Thymus (tissue), 14 donors: ENCODE results near the gene CLDN12. TPM values are rescaled to one million over a fixed set of nuclear protein-coding genes. Genes with fewer than 3 reads are reported as not detected.
A peak's percentile ranks its signal among the peaks of the same experiment; 100 is the strongest.

Experiments used
- DNase-seq, 9 donors: peaks; one replicate each; pipeline ENCODE4 v3.0.0-alpha.2; 2013; ENCODE audit warnings: low spot score in 9 of 9, low read depth in 6 of 9, missing footprints in 1 of 9
- H3K27ac ChIP-seq, 2 donors: one replicate each; pipeline ENCODE4 v1.5.1; 2013; ENCODE audit warnings: control low read depth in 1 of 2, low read depth in 1 of 2, low read length in 1 of 2, mild to moderate bottlenecking in 1 of 2, moderate library complexity in 1 of 2
- H3K27me3 ChIP-seq, 2 donors: one replicate each; pipeline ENCODE4 v1.5.1; 2013; ENCODE audit warnings: low read length in 1 of 2; ENCODE audit not compliant: control insufficient read depth in 2 of 2, insufficient read depth in 1 of 2
- H3K36me3 ChIP-seq, 2 donors: one replicate each; pipeline ENCODE4 v1.5.1; 2013; ENCODE audit warnings: low read length in 1 of 2, mild to moderate bottlenecking in 1 of 2, moderate library complexity in 1 of 2; ENCODE audit not compliant: control insufficient read depth in 2 of 2, insufficient read depth in 2 of 2
- H3K4me1 ChIP-seq, 2 donors: one replicate each; pipeline ENCODE4 v1.5.1; 2013; ENCODE audit warnings: low read length in 2 of 2; ENCODE audit not compliant: control insufficient read depth in 2 of 2, insufficient read depth in 2 of 2
- H3K4me3 ChIP-seq, 2 donors: one replicate each; pipeline ENCODE4 v1.5.1; 2013; ENCODE audit warnings: low read length in 2 of 2, control low read depth in 1 of 2, mild to moderate bottlenecking in 1 of 2
- H3K9me3 ChIP-seq, 2 donors: one replicate each; pipeline ENCODE4 v1.5.1; 2013; ENCODE audit warnings: low read length in 1 of 2, mild to moderate bottlenecking in 1 of 2; ENCODE audit not compliant: control insufficient read depth in 2 of 2, insufficient read depth in 1 of 2
- WGBS: extraction: QIAGEN DNeasy Blood & Tissue Kit; methylation state at CpG from one replicate; pipeline ENCODE4 v1.1.7; 2013; 5-methylcytosine and 5-hydroxymethylcytosine counted together
- long read RNA-seq, 10 donors: transcript quantifications; one replicate each; lab custom pipeline, GENCODE V29; 2026
- polyA plus RNA-seq: library from polyadenylated mRNA; stranded (reverse); fragments of 200-250 nt; gene quantifications from one replicate; pipeline ENCODE4 v1.2.3, GENCODE V29; 2013
- total RNA-seq: library from RNA; stranded (reverse); fragments of 120-200 nt; gene quantifications from one replicate; pipeline ENCODE4 v1.2.4, GENCODE V29; 2013
- donor health status: healthy.

CLDN12 gene
- total RNA-seq (8.1 TPM), polyA plus RNA-seq (12.7 TPM)
- long read RNA-seq, donor 1, result 0 reads
- long read RNA-seq, donor 2, result 0 reads
- long read RNA-seq, donor 3, partial matches to known transcripts, result 0 of 4 reads
- long read RNA-seq, donor 3, other reads (novel, unspliced or antisense), result 0 of 4 reads
- long read RNA-seq, donor 4, partial matches to known transcripts, result 0 of 2 reads
- long read RNA-seq, donor 4, other reads (novel, unspliced or antisense), result 0 of 2 reads
- long read RNA-seq, donor 5, transcript CLDN12-201 (3 exons, 3,565 nt), result major isoform, 5 of 6 reads
- long read RNA-seq, donor 5, partial matches to known transcripts, result 0 of 6 reads
- long read RNA-seq, donor 5, other reads (novel, unspliced or antisense), result 0 of 6 reads
- long read RNA-seq, donor 6, partial matches to known transcripts, result 0 of 6 reads
- long read RNA-seq, donor 6, other reads (novel, unspliced or antisense), result 0 of 6 reads
- long read RNA-seq, donor 7, transcript CLDN12-201 (3 exons, 3,565 nt), result major isoform, 5 of 5 reads
- long read RNA-seq, donor 7, partial matches to known transcripts, result 0 of 5 reads
- long read RNA-seq, donor 7, other reads (novel, unspliced or antisense), result 0 of 5 reads
- long read RNA-seq, donor 8, result 0 reads
- long read RNA-seq, donor 9, partial matches to known transcripts, result 0 of 2 reads
- long read RNA-seq, donor 9, other reads (novel, unspliced or antisense), result 0 of 2 reads
- long read RNA-seq, donor 10, partial matches to known transcripts, result 0 of 4 reads
- long read RNA-seq, donor 10, other reads (novel, unspliced or antisense), result 0 of 4 reads

DNA sequence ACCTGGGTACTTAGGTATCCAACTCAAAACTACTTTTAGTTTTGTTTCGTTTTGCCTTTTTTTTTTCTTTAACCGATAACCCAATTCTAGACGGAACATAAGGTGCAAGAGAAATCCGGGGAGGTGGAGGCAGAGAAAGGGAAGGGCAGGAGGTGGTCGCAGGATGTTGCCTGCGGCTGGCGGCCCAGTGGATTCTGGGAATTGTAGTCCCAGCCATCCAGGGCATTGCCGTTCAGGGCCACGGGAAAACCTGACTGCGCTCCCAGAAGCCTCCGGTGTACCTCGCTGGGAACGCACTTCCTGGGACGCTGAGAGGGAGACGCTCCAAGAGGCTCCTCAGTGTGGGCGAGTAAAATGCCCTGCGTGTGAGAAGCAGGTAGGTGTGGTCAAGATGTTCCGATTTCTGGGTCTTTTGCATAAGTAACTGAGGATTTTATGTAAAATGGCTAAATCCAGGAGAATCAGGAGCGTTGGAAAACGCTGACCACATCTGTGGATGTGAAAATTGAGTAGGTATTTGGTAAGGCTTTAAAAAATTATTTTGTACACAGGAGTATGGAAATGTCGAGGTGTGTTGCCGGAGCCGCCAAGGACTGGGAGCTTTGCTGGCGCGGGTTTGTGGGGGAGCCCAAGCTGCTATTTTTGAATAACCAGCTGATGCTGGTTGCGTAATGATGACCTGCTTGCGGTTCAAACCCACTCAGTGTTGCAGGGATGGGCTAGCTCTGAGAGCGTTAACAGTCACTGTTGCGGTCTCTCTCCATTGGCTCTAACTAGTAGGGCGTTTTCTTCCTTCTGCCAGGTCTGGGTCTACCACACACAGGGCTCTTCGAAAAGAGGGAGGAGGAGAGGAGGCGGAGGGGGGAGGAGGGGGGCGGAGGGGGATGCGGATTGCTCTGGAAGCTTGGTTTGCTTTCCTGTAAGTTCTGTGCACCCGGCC, at the start of gene CLDN12:
Gene CLDN12 (plus strand): TSS at position 288 of the 940 bp plus-strand sequence. CDS start 9,216 bp downstream, outside the sequence.
- peak within 1 kb of the TSS; percentile 68 to 95 for H3K4me3 ChIP-seq
- no peaks in the 10 kb centered on the region for H3K4me1 ChIP-seq
- under 1% methylated on average over 35 of the region's 35 CpGs for WGBS
- H3K27me3 ChIP-seq, result no peaks in the 10 kb centered on the region
- peak; percentile 45 to 81 (median 55) for DNase-seq
- H3K36me3 ChIP-seq, result peaks cover 0 to 4% of the 10 kb centered on the region in 2 donors
- no peaks in the 10 kb centered on the region for H3K9me3 ChIP-seq
- H3K27ac ChIP-seq, result peak within 1 kb of the TSS; percentile 22 to 73

DNA sequence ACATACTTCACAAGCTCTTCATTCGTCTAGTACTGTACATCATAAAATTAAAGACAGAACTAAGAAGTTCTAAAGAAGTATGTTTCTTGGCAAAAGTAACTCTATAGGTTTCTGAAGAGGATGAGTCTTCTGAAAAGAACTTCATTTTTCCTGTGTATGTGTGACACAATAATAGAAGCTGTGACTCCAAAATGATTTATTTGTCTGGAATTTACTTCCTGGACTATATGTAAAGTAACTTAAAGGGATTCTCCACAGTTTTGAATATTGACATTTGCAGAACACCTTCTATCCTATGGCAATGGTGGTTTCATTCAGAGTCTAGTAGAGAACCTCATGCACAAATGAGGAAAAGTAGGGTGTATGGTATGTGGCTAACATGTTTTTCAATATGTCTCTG, 19.8 kb upstream of the CLDN12 start:
- Histone ChIP-seq H3K27ac (no peak overlapping the region), H3K4me3 (no peak overlapping the region), H3K4me1 (no peaks in the 10 kb centered on the region), H3K9me3 (no peaks in the 10 kb centered on the region), H3K36me3 (peaks cover 8 to 52% of the 10 kb centered on the region in 2 donors), H3K27me3 (no peaks in the 10 kb centered on the region)
- 96% methylated on average over 1 of the region's 1 CpG for WGBS
- DNase-seq, result no peak

DNA sequence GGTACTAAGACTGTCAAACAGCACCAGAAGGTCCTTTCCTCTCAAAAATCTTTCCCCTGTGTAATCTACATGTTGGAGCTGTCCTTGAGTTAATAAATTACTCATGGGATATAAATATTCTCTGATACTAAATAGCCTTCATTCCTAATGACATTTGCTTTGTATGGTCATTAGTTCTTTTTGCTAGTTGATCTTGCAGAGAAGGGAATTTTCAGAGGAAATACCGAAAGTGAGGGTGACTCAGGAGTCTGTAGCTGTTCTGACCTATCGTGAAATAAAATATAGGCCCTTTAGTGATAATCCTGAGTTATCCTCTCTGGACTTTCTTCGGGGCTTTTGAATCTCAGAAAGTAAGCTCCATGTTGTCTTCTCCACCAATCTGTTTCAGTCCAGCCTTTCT, 19.4 kb upstream of the CLDN12 start:
- Histone ChIP-seq H3K36me3 (peaks cover 8 to 48% of the 10 kb centered on the region in 2 donors), H3K9me3 (no peaks in the 10 kb centered on the region), H3K27me3 (no peaks in the 10 kb centered on the region), H3K4me1 (no peaks in the 10 kb centered on the region), H3K4me3 (no peak overlapping the region), H3K27ac (no peak overlapping the region)
- DNase-seq, result no peak
- WGBS, result 96% methylated on average over 3 of the region's 3 CpGs

DNA sequence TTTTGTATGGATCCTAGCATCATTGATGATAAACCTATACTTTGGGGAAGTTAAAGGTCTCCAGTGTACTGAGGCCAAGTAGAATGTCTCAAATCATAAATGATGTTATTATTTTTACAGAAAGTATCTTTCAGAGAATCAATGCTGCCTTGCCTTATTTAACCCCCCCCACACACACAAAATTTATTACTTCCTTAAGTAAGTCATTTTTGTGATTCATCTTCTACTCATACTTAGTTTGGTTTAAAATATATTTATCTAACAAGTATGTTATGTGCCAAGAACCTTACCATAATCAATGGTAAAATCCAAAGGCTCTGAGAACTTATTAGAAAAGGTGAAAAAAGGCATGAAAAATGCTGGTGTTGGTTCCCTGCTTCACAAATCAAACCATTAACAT, 18.8 kb upstream of the CLDN12 start:
- H3K36me3 ChIP-seq, result peaks cover 4 to 42% of the 10 kb centered on the region in 2 donors
- DNase-seq, result no peak
- H3K9me3 ChIP-seq, result no peaks in the 10 kb centered on the region
- H3K4me3 ChIP-seq, result no peak overlapping the region
- no peak overlapping the region for H3K27ac ChIP-seq
- no peaks in the 10 kb centered on the region for H3K4me1 ChIP-seq
- no peaks in the 10 kb centered on the region for H3K27me3 ChIP-seq

DNA sequence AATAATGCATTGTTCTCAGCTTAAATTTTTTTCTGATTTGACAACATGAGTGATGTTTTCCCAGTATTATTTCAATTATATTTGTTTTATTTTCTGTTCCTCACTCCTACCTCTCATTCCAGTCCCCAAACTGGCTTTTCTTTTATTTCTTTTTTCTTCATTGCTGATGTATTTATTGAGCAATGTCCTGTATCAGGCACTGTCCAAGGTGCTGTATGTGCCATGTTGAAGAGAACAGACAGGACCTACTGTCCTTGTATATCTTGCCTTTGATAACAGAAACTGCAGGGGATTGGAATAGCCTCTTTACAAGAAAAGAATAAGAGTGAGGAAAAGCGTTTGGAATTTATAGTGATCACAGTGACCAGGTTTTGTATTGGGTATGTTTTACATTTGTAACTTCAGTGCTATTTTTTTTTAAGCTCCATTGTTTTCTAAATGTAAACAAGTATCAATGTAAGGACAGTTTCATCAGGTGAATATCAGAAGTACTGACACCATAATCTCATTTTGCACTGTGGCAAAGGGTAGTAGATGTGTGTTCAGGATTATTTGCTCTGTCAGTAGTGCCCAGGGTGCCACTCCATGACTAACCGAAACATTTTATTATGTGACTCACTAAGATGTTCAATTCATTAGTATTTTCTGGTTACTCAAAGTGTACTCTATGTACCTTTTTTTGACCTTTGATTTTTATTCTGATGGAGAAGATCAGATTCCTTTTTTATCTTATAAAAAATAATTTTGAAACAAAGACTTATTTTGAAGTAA, 15.6 kb upstream of the CLDN12 start:
- H3K9me3 ChIP-seq, result no peaks in the 10 kb centered on the region

DNA sequence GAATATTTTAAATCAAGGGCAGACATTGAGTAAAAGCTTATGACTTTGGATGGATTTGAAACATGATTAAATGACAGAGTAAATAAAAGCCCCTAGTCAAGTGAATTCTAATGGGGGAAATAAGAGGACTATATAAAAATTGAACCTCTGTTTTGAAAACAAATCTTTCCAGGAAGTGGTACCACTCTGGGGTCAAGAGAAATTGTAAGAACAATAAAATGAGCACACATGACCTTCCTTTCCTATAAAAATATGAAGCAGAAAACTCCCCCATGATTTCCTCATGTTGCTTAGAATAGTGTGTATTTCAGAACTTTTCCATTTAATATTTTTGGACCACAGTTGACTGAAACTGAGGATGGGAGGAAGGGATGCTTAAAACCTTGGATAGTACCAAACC, 12.3 kb upstream of the CLDN12 start:
- H3K4me3 ChIP-seq, result no peak overlapping the region
- peaks cover 0 to 2% of the 10 kb centered on the region in 2 donors for H3K36me3 ChIP-seq
- no peaks in the 10 kb centered on the region for H3K4me1 ChIP-seq
- DNase-seq, result no peak
- no peak overlapping the region for H3K27ac ChIP-seq
- H3K27me3 ChIP-seq, result no peaks in the 10 kb centered on the region
- peaks cover 0 to 3% of the 10 kb centered on the region in 2 donors for H3K9me3 ChIP-seq

More for the DNA sequence above, 15.6 kb upstream of the CLDN12 start:
- H3K36me3 ChIP-seq, result peaks cover 4 to 29% of the 10 kb centered on the region in 2 donors
- H3K4me3 ChIP-seq, result no peak overlapping the region
- WGBS, result 95% methylated on average over 2 of the region's 2 CpGs
- DNase-seq, result no peak
- H3K27ac ChIP-seq, result no peak overlapping the region
- H3K4me1 ChIP-seq, result no peaks in the 10 kb centered on the region
- H3K27me3 ChIP-seq, result no peaks in the 10 kb centered on the region

DNA sequence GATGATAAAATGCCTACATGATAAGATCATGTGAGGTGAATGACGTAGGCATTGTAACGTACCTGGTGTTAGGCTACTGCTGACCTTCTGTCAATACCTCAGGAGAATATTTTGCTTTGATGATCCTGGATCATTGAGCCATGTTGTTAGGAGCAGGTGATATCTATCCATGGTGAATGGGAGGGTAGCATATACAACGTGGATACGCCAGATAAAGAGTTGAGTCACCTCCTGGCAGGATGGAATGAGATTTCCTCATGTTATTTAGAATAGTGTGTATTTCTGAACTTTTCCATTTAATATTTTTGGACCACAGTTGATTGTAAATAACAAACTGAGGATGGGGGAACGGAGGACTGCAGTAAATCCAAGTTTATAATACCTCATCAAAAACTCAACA, 11.8 kb upstream of the CLDN12 start:
- Histone ChIP-seq H3K36me3 (no peaks in the 10 kb centered on the region), H3K27ac (no peak overlapping the region), H3K4me3 (no peak overlapping the region), H3K27me3 (no peaks in the 10 kb centered on the region), H3K4me1 (no peaks in the 10 kb centered on the region), H3K9me3 (peaks cover 0 to 3% of the 10 kb centered on the region in 2 donors)
- no peak for DNase-seq
- 98% methylated on average over 5 of the region's 5 CpGs for WGBS

DNA sequence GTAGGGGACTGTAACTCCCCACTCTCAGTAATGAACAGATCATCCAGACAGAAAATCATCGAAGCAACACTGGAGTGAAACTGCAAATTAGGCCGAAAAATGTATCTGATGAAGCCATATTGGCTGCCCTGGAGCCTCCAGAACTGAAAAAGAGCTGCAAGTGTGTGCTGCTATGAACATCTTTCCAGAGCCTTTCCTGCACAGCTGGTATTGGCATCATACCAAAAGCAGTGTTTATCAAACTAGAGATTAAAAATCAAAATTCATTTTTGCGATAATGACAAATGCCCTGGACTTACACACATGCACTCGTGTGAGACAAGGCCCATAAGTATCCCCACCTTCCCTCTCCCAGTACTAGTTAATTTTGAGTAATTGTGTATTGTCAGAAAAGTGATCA, 6.8 kb upstream of the CLDN12 start:
- Histone ChIP-seq H3K27ac (no peak overlapping the region), H3K9me3 (peaks cover 0 to 3% of the 10 kb centered on the region in 2 donors), H3K36me3 (no peaks in the 10 kb centered on the region), H3K4me3 (no peak overlapping the region), H3K4me1 (no peaks in the 10 kb centered on the region), H3K27me3 (no peaks in the 10 kb centered on the region)
- 97% methylated on average over 4 of the region's 4 CpGs for WGBS
- DNase-seq, result no peak
